Dedifferentiated amniotic fluid mesenchymal stem cell (primary cell): ENCODE results near the gene CNTN4.

ENCODE experiments used
- DNase-seq: peaks from one replicate; pipeline ENCODE4 v3.0.0-alpha.2; 2016; ENCODE audit errors: extremely low spot score

Gene CNTN4

DNA sequence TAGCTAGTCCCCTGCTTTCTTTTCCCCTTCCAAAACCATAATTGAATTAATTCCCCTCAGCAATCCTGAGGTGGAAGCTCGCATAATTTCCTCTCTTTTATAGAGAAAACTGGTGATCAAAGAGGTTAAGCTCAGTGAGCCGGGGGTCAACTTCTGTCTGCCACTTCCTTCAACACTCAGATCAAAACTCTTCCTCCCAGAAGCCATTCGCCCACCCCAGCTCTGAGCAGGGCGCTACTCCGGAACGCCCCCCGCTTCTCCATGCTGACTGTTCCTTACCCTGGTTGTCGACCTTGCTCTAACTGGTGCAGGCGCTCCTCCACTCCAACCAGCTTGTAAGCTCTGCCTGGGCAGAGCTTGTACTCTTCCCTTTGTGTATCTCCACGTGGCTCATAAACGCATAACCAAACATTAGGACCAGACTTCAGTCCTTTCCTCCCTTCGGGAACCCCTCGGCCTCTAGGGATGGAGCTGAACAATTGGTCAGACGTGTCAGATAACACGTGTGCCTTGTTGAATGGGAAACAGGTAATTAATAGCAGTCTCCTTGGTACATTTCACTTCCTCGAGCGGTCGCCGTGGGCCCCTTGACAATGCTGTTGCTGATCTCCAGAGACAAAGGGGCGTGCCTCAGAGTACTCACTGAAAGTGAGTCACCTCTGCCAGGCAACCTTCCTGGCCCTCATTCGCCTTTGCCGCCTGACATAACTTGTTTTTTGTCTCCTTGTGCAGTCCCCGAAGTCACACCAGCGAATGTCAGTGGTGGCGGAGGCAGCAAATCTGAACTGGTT lies 939.7 kb downstream of the CNTN4 start:
- DNase-seq: no peak

DNA sequence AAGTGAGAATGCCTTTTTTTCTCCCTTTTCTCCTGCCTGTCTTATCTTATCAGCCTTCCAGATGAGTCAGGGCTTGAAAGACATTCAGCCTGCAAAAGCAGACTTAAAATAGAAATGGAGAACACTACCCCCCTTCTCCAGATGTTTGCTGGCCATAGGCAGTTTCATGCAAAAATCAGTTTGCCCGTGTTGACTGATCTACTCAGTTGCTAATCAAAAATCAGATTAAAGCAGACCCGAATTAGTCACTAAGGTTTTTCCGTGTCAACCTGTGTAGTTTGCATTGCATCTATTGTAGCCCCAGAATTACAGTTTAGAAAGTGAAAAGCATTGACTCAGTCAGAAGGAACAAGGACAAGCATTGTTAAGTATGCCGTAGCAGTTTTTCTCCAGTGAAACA lies 955.3 kb downstream of the CNTN4 start:
- DNase-seq: no peak

DNA sequence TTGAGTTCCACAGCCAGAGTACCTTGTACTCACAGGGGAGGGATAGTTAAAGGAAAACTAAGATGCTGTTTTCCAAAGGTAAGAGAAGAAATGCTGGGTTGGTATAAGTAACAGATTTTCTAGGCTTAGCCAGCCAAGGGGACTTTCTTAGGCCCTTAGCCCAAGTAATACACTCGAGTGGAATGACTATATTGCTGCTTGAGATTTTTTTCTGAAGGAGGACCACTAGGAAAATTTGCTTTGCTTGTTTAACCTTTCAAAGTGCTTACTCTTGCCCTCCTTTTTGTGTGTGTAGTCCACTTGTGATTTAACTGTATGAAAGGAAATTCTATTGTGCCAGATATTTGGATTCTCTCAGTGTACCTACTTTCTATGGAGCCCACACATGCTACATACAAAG lies 961.0 kb downstream of the CNTN4 start:
- no peak for DNase-seq

DNA sequence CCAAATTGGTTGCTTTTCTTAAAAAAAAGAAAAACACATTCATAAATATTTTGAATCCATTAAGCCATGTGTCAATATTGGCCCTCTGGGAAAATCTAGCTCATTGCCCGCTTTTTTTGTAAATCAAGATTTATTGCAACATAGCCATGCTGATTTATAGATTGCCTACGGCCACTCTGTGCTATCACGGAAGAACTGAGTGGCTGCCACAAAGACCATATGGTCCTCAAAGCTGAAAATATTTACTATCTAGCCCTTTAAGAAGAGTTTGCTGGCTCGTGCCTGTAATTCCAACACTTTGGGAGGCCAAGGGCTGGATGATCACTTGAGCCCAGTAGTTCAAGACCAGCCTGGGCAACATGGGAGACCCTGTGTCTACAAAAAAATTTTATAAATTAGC lies 965.6 kb downstream of the CNTN4 start:
- no peak for DNase-seq

DNA sequence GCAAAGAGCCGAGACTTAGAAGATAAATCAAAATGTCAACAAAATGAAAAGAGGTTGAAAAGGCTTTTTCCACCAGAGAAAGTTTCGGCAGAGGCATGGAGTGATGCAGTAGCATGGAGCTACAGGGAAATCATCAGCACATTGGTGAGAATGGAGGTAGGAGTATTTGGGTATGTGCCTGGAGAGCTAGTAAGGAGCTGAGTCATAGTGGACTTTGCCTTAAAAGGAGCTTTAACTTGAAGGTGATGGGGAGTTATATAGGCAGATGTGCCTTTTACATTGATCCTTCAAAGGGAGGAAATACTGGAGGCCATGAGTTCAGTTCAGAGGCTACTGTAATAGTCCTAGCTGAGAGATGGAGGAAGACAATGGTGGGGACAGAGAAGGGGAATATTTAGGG lies 967.2 kb downstream of the CNTN4 start:
- no peak for DNase-seq

DNA sequence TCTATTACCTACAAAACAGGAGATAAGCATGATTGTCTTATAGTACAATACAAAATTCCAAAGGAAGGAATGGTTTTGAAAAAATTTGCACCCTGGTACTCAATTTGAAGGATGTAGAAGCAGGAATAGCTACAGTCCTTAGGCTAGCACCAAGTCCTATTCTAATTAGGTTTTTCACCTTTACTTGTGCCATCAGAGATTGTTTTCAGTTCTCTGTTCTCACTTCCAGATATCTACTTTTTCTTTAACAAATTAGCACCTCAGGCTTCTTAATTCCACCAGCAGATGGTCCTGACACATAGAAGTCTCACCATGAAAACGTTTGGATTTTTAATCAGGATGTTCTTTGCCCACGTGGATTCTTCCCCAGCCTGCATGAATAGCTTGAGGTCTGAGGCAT lies 967.7 kb downstream of the CNTN4 start:
- DNase-seq: no peak

DNA sequence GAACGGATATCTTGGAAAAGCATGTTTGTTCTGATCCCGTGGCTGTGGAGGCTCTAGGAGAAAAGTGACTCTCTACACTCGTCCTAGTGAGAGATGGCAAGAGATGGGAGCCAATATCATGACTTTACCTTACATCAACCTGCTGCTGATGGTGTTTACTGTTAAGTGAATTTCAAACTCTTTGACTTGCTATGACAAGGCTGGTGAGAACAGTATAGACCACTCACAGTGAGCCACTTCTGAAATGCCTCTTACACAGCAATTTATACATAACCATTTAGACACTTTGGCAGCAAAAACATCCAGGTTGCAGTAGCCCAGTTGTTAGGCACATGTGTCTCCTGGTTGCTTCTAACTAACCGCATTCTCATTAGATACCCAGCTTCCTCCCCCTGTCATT lies 968.2 kb downstream of the CNTN4 start:
- no peak for DNase-seq

DNA sequence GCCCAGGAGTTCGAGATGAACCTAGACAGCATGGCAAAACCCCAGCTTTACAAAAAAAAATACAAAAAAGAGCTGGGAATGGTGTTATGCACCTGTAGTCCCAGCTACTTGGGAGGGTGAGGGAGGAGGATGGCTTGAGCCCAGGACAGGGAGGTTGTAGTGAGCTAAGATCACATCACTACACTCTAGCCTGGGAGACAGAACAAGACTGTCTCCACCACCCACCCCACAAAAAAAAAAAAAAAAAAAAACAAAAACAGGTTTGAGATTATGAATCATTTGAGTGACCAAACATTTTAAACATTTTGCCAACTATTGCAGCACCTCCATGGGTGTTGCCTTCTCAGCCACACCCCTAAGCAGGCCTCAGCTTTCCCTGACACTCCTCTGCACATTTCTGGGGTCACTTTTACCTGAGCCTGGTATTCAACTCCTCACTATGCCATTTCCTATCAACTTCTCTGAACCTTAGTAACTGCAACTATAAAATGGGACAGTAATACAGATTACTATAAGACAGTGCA lies 969.8 kb downstream of the CNTN4 start:
- no peak for DNase-seq

DNA sequence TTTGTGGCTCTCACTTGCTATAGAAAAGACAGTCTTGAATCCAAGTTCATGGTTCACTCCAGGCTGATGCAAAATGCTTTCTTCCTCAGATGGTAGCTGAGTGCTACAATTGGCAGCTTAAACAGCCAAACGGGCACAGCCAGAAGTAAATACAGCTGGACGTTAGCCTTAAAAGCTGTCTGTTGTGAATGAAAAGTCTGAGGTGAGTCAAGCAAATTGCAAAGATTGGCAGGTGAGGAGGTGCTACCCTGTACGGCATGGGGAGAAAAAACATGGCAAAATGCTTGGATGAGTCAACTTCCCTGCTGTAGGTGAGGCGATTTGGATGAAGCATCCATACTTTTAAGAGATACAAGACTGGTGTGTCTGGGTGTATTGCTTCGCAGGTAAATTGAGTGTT lies 971.1 kb downstream of the CNTN4 start:
- DNase-seq: no peak

DNA sequence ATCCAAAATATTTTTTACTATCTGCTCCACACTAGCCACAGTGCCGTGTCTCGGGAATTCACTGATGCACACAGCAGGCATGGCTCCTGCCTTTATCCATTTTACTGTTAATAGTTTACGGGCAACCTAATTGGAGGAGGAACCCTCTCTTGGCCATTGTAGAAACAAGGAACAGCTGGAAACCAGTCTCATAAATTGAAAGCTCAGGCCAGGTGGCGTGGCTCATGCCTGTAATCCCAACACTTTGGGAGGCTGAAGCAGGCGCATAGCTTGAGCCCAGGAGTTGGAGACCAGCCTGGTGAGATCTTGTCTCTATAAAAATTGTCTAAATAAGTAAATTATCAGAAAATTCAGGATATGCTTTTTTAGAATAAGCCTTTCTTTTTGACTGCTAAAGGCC lies 972.5 kb downstream of the CNTN4 start:
- DNase-seq: no peak

DNA sequence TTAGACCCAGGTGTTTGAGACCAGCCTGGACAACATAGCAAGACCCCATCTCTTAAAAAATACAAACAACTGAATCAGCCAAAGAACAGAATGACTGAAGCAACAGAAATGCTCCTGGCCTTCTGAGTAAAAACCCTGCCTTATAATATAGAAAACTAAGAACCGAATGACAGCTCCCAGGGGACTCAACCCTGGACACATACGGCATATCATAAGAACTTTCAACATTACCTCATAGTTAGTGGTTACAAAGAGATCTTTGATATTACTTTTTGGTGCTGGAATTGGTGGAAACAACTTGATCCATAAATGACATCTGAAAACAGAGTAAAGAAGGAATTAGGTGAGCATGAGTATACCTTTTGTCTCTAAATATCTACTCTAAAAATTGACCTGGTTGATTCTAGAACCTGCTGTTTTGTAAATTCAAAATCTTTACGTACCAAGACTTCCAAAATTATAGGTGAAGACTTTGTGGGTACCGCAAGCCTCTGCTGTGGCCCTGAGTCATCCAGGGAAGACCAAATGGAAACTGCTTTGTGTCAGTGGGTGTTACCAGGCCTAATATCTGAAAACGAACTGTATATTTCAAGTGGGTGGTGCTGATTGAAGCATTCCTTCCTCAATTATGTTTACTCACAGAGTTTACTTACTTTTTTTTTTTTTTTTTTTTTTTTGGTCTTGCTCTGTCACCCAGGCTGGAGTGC lies 976.0 kb downstream of the CNTN4 start:
- DNase-seq: no peak

DNA sequence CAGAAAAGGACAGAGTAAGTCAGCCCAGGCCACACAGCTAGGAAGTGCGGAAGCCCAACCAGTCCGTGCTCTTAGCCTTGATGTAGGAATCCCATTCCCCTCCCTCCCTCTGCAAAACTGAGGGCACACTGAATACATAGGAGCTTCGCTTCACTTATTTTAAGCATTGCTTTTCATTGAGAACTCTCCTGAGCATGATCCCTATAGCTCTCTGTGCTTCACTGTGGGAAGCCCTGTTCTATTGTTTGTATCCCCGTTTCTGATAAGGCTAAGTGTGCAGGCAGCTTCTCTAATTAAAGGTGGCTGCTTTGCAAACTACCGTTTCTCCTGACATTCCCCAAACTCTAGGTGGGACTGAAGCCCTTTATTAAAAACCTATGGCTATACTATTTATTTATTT lies 981.6 kb downstream of the CNTN4 start:
- DNase-seq: no peak

DNA sequence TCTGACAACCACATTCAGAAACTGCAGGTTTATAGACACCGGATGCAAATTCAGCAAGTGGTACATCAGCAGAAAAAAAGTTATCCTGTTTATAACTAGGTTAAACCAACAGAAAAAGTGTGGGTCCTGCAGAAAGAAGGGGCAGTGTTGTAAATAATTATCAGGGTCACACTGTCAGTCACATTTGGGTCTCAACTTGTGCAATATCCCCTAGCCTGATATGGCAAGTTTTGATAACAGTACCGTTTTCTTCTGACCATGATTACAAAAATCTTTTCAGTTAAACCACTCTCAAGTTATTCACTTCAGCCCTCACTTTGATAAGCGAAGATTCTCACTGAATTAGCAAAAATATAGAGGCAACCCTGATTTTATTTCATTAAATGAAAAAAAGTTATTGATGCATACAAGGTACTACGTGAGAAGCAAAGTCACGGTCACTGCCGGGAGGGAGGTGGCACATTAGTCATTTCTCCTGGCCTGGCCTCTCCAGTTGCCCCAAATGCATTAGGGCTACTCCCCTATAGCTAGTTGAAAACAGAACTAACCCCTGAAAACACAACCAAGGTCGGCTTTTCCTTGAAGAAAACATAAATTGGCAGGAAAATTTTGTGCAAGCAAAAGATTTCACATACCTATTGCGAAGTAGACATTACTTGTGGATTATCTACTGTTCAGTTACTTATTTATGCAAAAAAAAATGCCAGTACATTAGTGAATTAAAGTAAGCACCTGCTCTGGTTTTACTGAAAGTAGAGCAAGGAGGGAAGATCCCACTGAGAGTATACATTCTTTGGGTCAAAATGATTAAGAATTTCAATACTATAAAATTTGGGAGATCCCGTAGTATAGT lies 982.9 kb downstream of the CNTN4 start:
- no peak for DNase-seq

DNA sequence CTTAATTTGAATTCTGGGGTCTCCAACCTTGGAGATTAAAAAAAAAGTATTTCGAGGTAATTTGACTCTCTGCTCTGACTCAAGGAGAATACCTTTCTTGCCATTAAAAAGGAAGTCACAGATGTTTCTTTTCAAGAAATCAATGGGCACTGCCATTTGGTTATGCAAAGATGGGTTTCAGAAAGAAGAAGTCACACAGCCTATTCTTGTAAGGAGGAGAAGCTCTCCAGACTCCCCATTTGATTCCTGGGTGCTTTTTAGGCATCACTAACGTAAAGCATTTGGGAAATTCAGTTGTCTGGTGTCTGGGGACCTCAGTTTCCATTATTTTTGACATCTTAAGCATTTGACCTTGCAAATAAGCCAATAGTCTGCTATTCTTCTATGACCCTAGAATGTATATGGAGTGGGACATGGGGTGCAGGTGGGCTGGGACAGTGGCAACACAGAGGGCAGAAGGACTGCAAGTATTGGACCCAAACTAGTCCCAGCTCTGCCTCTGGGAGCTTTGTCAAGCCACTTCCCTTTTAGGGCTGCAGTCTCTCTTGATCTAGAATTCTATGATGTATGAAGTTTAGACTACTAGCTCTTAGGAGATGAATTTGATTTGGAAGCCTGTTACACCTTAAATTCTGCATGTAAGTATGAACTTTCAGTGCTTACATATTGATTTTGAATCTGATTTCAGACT lies 983.7 kb downstream of the CNTN4 start:
- DNase-seq: no peak

DNA sequence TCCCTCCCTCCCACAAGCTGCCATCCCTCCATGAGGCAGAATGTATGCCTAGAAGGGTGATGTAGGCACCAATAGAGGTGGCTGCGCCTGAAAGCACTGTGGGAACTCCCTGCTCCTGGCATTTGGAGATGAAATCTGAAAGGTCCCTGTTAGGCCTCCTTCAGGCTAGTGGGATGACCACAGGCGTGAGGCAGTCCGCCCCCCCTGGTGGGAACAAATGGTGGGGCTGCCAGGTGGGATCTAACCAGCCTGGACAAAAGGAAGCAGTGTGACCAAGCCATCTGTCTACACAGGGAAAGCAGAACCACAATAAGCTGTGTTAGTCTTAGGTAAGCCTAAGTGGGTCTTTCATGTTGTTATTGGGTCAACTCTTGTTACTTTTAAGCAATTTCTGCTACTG lies 986.2 kb downstream of the CNTN4 start:
- no peak for DNase-seq

DNA sequence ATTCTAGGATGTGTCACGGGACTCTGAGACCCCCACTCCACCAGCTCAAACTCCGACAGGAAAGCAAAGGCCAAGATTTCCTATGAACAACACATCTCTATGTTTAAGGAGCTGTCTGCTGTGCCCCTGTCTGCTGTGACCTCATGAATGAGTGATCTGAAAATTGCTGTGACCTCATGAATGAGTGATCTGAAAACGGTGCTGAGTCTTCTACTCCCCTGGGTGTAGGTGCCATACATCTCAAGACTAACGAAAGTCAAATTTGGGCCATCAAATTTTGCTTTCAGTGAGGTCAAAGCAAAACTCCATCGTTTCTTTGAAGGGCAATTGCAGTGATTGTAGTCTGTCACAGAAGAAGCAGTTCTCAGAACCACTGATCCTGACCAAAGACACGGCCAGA lies 987.1 kb downstream of the CNTN4 start:
- DNase-seq: no peak

DNA sequence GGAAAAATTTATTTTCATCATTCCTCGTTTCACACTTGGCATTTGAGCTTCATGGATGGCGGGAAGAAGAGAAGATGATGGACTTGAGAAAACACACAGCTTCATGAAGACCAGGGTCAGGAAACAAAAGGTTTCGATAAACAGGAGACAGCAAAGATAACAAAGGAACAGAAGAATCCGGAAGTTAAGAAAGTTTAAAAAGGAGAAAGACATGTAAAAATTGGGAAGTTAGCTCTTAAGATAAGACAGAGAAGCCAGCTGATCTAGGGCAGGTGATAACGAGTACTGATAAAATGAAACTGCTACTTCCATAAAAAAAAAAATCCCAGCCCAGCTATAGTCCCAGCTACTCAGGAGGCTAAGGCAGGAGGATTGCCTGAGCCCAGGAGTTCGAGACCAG lies 987.6 kb downstream of the CNTN4 start:
- no peak for DNase-seq

DNA sequence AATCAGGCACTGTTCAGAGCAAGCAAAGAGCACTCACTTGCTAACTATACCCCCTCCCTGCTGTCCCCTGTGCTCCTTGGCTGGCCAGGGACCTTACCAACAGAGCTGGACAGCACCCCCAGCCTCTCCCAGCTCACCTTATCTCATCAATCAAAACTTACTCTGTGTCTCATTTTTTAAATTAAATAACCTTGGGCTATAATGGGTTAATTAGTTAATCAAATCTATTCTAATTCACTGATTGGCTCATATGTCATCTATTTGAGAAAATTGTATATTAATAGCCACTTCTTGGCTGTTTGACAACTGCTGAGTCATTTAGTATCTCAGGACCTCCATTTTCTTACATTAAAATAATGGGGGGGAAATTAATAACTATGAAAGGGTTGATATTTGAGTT lies 988.6 kb downstream of the CNTN4 start:
- no peak for DNase-seq

DNA sequence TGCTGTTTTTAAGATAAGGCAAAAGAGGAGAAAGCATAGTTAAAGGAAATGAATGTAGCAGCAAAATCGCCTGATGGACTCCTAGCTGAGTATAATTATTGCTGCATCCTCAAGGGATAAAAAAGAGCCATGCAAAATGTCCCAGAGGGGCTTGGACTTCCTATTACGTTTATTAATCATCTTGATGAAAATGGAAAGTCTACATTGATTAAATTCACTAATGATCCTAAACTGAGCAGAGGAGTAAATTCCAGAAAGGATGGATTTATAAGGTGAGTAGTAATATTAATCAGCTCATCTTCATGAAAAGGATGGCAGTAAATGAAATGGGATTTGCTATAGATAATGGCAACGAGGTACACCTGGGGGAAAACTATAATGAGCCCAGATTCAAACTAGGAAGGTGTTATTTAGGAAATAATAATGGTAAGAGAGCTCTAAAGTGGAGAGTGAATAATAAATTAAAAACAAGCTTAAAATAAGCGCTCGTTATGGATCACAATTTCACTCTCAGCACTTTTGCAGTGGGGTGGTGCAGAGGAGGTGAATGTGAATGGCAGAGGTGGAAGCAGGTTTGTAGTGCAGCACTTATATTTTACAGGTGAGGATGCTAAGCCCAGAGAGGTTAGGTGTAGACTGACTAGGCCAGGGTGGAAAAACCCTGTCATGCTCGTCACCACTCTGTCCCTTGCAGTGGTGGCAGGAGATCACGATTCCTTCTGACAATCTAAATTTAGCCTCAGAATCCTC lies 989.2 kb downstream of the CNTN4 start:
- DNase-seq: no peak

DNA sequence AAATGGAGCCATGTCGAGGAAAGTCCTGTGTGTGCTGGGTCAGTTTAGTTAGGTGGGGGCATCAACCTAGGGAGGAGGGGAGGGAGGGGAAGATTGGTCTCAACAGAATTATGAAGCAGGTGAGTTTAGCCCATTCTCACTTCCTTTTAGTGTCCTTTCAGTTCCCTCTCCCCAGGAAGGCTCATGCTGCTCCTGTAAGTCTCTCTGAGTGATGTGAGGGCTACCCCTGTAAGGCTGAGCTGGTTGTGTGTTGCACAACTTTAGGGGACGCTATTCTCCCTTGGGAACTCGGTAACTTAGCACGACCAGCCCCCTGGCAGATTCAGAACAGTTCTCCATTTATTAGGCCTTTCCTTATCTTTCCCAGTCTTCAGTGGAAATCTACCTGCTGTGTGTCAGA lies 990.4 kb downstream of the CNTN4 start:
- no peak for DNase-seq

DNA sequence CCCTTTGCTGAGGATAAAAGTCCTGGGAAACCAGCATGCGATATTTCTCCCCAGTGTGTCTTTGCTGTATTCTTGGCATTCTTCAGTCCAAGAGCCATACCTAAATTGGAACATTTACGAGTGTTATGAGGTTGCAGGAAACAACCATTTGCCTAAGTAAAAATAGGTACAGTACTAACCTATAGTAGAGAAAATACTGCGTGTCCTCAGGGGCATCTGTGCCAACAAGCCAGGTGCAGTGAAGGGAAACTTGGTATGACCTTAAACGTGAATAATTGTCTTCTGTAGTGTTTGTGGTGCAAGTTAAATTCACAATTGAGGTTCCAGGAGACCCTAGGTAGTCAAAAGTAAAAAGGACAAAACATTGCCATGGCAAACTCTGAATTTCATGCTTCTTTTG lies 999.3 kb downstream of the CNTN4 start:
- no peak for DNase-seq
